HG03457 (cell line): Measurements from ENCODE around the gene LRIG1.

Experiments used
- ATAC-seq: cut with Tn5 transposase; IDR thresholded peaks from one replicate; pipeline ENCODE4 v1.9.1; 2021; ENCODE audit warnings: moderate number of reproducible peaks; ENCODE audit not compliant: unreplicated experiment

Gene LRIG1

DNA sequence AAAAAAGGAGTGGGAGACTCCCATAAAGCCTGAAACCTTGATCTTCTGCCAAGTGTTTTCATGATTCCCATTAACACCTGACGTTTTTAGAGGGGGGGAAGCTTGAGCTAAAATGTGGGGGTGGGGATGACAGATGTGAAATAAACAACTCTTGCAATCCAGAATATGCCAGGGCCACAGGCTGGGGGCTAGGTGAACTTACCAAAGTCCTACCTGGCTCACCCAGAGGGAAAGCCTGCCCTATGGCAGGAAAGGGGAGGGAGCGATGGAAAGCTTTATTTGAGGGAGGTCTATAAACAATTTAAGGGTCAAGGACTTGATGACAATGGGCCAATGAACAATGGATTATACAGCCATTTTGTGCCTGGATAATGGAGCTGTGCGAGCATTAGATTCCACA lies 108.3 kb downstream of the LRIG1 start:
- ATAC-seq: no peak

DNA sequence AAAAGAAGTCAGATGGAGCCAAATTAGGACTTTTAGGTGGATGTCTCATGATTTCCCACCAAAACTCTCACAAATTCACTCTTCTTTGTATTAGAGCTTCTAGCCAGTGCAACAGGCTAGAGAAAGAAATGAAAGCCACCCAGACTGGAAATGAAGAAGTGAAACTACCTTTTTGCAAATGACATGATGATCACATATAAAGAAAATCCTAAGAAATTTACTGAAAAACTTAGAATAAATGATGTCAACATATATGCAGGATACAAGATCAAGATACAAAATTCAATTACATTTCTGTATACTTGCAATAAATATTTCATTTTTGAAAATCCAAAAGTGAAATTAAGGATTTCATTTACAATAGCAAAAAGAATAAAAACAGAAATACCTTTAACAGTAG lies 110.8 kb downstream of the LRIG1 start:
- ATAC-seq: no peak

DNA sequence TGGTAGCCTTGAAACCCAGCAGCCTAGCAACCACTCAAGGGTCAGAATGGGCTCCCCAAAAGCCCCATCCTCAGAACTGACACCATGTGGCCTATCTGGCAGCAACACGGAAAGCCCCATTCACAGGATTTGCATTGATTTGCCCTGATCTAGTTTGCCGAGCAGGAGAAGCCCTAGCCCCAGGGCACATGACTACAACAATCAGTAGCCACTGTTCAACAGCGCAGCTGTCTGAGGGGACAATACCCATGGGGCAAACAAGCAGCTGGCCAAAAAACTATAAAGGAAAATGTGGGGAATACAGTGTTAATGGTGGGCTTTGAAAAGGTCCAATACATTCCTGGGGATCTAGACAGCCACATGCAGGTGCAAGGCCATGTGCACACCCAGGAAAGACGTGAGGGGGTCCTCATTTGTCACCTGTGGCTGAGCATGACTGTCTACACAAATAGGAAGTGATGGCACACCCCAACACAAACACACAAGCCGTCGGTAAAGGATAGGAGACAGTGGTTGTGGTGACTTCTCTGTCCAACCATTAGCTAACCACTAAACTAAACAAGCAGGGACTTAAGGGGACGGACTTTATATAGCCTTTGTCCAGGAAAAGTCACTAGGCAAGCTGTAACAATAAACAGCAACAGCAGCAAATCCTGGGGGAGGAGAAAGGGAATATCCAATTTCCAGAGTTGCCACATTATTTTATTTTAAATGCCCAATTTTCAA lies 113.7 kb downstream of the LRIG1 start:
- peak; percentile 36 for ATAC-seq

DNA sequence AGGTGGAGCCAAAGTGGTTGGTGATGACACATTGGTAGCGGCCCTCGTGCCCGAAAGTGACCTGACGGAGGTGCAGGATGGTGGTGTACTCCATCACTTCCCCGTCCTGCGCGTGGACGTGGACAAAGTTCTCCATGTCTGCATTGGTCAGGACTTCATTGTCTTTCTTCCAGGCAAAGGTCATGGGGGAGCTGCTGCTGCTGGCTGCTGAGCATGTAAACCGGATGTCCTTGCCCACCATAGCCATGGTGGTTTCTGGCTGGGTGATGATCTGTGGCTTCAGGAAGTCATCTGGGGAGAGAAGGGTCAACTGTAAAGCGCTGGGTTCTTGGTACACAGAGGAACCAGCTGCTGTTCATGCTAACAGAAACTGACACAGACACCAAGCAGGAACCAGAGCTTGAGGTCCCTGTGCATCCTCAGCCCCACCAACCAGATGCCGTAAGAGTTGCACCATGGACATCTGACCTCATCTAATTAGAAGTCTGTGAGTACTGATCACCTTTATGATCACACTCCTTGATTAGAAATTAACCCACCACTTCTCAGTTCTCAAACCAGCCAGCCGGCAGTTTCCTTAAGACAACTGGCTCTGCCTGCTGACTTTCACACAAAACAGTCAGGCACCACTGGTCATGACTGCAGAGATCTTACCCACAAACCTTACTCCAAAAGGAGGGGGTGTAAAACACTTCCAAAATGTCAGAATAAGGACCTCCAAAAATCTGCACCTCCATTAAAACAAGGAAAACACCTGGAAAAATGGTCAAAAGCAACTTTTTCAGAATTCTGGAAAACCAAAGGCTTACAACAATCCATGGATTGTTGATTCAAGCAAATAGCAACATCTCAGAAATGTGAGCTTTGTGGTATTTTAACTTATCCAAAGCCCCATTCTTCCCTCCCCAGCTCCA lies 114.6 kb downstream of the LRIG1 start:
- peak; percentile 85 for ATAC-seq

DNA sequence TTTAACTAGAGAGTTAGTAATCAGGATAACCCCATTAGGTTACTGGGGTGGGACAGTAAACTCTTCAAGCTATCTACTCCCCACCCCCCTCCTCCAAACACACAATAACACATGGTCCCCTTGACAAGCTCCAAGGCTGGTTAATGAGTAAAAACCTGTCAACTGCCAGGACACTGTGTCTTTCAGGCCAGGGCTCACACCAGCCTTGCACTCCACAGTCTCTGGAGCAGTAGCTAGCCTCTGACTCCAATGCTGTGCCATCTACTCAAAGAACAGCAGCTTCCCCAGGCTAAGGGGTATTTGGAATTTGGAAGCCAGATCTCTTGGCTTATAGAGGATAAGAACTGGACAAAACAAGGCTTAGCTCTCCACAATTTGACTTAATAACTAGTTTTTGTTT lies 115.8 kb downstream of the LRIG1 start:
- no peak for ATAC-seq

DNA sequence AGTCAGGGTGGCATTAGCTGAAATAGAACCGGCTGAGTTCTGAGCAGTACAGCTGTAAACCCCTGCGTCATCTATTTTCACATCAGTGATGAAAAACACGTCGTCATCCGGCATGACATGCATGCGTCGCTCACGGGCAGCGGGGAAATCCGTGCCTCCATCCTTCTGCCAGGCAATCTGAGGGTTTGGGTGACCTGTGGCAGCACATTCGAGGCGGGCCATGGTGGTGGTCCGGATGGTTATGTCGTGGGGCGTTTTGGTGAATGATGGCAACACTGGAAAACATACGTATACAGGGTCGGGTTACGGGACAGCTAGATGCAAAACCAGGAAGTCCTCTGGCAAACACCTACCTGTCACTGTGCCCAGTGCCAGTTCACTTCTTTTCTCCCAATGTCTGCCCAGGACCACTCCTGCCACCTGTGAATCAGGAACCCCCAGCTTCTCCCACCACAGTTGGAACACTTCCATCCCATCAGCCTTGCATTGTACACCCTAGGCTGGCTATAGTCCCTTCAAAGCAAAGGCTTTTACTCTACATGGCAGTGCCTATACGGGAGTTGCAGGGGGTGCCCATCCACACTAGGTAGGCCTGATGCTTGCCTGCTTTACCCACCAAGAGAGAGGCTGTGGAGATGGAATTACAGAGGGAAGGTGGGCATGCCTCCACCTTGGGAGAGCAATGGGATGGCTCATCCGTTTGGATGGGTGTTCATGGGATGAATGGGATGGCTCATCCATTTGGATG lies 116.7 kb downstream of the LRIG1 start:
- ATAC-seq: no peak

DNA sequence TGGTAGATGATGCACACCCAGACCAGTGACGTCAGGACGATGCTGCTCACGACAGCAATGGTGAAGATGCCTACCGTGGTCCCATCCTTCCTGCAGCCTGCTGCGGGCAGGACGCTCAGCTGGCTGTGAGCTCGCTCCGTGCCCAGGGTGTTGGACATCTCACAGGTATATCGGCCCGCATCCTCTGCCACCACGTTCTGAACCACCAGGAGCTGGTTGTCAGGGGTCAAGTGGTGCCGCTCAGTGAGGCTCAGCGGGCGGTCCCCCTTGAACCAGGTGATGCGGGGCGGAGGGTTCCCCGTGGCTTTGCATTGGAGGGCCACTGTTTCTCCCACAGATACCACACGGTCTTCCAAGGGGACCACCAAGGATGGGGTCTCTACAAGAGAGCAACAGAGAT lies 117.8 kb downstream of the LRIG1 start:
- no peak for ATAC-seq

DNA sequence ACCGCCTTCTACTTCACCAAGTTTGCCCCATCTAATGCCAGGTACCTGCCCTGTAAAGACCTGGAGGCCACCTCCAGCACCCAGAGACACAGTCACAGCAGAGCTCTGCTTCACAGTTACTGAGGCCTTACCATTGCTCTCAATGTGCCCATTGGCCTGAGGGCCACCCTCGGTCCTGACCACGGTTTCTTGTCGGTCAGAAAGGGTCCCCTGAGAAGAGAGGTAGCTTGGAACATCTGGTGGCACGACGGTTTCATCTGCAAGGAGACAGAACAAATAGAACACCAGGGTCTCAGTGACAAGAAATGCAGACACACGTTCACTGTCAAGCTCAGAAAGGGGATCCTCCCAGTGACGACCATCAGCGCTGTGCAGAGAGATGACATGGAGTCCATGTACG lies 118.7 kb downstream of the LRIG1 start:
- ATAC-seq: no peak

DNA sequence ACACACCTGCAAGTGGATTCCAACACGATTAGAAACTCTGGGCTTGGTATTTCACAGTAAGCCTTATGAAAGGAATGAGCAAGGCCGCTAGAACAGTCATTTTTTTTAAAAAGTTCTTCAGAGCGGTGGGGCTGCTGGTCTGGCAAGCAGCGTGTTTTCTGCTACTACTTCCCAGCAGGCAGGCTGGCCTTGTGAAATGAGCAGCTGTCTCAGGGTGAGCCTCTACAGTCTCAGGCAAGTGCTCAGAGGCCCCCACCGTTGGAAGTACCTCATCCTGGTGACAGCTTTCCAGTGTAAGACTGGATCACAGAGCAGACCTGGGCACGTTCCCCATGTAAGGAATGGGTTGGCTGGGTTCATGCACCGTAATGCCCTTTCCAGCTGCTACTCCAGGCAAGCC lies 119.2 kb downstream of the LRIG1 start:
- no peak for ATAC-seq

DNA sequence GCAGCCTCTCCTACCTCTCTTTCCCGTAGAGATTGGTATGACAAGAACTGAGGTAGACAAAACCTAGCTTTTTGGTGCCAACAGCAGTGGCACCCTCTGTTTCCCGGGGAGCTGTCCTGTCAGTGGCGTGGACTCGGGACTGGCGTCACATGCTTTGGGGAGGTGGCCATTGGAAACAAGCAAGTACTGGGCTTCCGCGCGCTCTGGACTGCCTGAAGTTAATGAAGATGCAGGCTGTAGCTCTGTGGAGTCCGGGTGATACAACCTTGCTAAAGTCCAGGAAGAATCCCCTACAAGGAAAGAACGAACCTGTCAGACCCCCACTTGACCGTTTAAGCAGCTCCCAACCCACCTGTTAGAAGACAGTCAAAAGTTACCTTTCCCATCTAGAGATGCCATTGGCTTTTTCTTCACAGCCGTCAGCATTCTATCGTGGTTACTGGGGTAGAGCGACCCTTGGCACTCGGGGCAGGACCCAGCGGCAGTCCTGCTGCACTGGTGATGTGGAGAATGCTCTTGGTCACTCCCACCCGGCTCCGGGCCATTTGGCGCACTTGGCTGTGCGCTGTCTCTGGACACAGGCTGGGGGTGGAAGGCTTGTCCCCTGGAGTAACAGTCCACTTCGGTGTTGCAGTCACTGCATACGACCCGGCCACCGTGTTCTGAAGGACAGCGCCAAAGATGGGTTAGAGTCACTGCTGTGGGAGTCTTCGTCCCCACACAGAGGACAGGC lies 120.5 kb downstream of the LRIG1 start:
- no peak for ATAC-seq

DNA sequence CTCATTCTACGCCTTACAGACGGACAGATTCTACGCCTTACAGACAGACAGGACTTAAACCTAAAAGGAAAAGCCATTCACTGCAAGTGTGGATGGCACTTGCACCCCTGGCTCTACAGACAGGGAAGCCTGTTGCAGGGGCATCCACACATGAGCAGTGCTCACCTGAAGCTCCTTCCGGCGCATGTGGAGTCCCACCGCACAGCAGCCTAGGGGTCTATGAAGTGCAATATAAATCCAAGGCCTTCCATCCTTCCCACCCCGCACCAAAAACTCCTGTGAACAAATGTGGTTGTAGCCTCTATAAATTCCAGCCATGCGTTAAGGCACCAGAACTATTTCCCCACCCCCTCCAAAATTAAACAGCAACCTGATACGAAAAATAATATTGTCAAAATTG lies 121.3 kb downstream of the LRIG1 start:
- ATAC-seq: no peak

DNA sequence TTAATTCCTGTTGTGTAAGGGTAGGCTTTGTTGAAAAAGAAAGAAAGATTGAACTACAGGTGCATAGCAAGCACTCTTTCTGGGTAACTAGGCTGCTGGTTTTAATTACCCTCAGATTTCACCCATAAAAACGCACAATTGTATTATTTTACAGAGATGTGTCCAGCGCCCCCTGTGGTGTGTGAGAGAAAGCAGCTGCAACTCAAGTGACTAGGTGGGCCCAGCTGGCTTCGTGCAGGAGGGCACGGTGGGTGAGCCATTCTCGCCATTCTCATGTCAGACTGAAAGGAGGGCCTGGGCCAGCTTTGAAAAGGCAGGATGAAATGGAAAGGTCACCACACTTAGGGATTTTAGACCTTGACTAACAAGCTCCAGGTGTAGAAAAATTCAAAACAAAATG lies 122.6 kb downstream of the LRIG1 start:
- ATAC-seq: no peak

DNA sequence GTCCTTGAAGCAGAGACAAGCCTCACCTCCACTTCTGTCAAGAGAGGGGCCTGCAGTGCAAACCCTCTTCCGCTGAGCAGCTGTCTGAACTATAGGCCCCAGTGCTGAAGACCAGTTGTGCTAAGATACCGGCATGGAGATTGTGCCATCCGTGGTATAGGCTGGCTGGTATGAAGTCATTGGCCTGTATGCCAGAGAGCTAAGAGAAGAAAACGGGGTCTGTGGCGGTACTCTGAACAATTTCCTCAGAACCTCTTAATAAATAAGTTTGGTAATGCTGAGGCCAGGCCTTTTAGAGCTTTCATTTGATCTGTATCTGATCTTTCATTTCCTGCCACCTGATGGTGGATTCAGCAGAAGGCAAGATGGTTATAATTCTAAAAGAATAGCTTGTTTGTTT lies 123.0 kb downstream of the LRIG1 start:
- no peak for ATAC-seq

DNA sequence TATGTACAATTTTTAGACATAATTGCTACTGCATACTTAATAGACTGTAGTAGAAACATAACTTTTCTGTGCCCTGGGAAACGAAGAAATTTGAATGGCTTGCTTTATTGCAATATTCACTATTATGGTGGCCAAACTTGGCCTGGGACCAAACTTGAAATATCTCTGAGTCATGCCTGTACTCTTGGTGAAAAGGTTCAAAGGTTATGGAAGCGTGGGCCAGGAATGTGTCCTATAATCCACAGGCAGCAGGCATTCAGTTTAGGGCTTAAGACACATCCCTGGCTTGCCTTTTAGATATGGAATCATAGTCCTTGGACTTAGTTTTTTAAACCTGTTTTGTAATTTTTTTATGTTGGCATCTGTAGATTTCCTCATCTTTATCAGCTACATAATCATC lies 124.3 kb downstream of the LRIG1 start:
- no peak for ATAC-seq

DNA sequence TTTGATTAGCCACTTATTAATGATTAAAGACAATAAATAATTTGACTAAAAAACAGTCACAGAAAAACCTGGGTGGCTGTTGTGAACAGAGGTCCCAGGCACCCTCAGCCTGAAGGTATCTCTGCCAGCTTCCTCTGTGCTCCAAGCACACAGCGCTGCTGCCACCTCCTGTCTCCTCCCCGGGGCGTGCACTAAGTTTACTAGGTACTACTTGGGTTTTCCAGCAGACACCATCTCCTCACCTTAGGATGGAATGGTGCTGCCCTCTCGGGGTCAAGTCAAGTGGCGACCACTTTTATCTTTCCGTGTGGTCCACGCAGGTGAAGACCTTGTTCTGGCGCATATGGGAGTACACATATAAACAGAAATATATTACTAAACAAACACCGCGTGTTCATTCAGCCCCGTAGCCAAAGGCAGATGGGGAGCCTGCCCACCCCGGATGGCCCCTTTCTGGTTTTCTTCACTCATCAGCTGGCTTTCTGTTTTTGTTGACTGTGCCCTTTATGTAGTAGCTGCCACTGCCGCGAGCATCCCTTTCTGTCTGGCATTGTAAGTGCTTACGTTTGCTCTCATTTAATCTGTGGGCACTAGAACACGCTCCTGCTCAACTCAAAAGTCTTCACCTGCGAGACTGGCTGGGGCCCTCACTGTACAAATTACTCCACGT lies 128.0 kb downstream of the LRIG1 start:
- ATAC-seq: no peak

DNA sequence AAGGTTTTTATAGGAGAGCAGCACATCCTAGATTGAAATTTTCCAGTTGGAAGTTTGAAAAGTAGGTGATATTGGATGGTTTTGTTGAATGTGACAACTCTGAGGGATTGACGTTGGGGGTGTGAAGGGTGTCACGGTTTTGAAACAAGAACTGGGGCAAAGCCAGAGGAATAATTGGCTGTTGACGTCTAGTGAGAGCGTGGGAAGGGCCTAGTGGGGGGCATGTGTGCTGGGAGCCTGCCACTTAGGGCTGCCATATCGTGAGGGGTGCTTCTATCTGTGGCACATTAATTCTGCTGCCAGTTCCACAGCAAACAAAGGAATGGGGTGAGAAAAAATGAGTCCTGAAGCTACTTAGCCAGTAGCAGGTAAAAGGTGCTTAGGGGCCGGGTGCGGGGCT lies 129.4 kb downstream of the LRIG1 start:
- ATAC-seq: no peak

DNA sequence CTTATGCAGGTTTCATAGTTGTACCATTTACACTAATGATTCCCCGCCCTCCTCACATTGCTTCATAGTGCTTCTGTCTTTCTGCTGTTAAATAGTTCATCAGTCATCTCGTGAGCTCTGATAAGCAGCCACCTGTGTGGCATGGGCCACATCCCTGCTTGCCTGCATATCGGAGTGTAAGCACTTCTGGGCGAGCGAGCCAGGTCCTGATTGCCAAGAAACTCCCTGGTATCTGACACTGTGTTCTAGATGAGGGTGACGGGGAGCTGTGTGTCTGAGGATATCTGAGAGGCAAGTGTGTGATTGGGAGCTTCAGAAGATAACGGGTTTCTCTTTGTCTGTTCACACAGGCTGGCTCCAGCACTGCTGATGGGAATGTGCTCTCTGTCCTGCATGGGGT lies 130.6 kb downstream of the LRIG1 start:
- no peak for ATAC-seq

DNA sequence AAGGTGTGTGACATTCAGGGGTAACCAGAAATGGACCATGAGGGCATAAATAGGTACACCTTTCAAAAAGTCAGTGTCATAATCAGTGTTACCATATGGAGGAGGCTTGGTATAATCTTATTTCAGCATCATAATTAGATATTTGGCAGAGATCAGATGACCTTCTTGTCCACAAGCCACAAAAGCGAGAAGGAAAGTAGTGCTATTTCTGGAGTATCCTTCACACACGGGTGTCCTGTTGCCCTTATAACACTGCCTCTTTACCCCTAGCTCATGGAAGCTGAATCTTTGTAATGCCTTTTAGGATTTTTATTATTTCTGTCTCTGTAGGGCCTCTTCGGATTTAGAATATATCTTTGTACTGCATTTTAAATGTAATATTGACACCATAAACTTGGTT lies 132.8 kb downstream of the LRIG1 start:
- no peak for ATAC-seq

DNA sequence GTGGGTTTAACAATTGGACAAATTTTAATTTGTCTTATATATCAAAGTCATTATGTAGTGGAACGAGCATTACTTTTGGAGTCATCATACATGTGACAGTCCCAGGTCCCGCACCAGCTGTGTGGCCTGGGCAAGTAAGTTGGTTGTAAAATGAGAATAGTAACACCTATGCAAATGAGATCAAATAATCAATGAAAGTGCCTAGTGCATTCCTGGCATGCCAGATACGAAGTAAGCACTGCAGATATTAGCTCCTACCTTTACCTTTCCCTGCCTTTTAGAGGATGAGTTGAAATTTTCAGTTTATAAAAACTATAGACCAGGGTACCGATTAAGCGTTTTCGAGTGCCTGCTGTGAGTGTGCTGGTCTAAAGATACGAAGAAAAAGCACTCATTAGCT lies 134.1 kb downstream of the LRIG1 start:
- no peak for ATAC-seq

DNA sequence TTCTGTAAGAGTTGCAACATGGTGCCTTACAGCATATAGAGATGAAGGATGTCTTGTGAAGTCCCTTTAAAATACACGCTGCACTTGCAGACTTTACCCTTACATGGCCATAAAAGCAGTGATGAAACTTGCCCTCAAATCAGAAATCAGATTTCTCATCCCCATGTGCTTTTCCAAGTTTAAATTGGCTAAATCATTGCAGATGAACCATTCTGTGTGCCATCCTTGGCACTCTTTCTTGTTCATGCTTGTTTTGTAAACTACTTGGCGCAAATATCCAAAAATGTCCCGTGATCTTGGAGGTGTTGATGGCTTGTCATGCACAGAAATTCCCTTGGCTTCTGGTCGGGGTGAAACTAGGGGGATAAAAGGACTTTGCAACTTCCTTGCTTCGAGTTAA lies 135.7 kb downstream of the LRIG1 start:
- no peak for ATAC-seq
